GM21526 (cell line): ENCODE results near the gene FOXA3.
"Not testable (repeated sequence)": the region's sequence is repeated elsewhere in the genome, so short reads cannot be mapped to it uniquely, and the experiment has no call there.

ENCODE experiments used
- ATAC-seq: cut with Tn5 transposase; IDR thresholded peaks from one replicate; pipeline ENCODE4 v1.9.1; 2021; ENCODE audit warnings: moderate library complexity; ENCODE audit not compliant: unreplicated experiment, low FRiP score

The FOXA3 gene

GRCh38 chr19:45827459-45828093, 36.5 kb upstream of the FOXA3 start:
- no peak for ATAC-seq

GRCh38 chr19:45828523-45828922, 35.6 kb upstream of the FOXA3 start:
- ATAC-seq = no peak

GRCh38 chr19:45828945-45829344, 35.2 kb upstream of the FOXA3 start:
- ATAC-seq = no peak

GRCh38 chr19:45834970-45835369, 29.2 kb upstream of the FOXA3 start:
- no peak for ATAC-seq

GRCh38 chr19:45842198-45842597, 21.9 kb upstream of the FOXA3 start:
- no peak for ATAC-seq

GRCh38 chr19:45847663-45848062, 16.5 kb upstream of the FOXA3 start:
- no peak for ATAC-seq

- ATAC-seq = no peak
Observed at GRCh38 chr19:45848922-45849321, 15.2 kb upstream of the FOXA3 start.

- no peak for ATAC-seq
Observed at GRCh38 chr19:45852145-45852750, 11.9 kb upstream of the FOXA3 start.

GRCh38 chr19:45852983-45853382, 11.1 kb upstream of the FOXA3 start:
- no peak for ATAC-seq

GRCh38 chr19:45854167-45854778, 9.9 kb upstream of the FOXA3 start:
- no peak for ATAC-seq

- no peak for ATAC-seq
Observed at GRCh38 chr19:45860359-45861259, 3.5 kb upstream of the FOXA3 start.

- ATAC-seq = peak; percentile 2
Observed at GRCh38 chr19:45862271-45862563, 1.9 kb upstream of the FOXA3 start.

GRCh38 chr19:45862564-45863334, 1.4 kb upstream of the FOXA3 start, which contains the start of gene SYMPK:
TSS of gene SYMPK (minus strand) at chr19:45863147. CDS start at chr19:45854495, 8,652 bp downstream.
- ATAC-seq = peak; percentile 87

GRCh38 chr19:45863335-45863839, 739 bp upstream of the FOXA3 start:
- no peak for ATAC-seq

- no peak for ATAC-seq
Observed at GRCh38 chr19:45864629-45865082, 530 bp downstream of the FOXA3 start.

- ATAC-seq = no peak
Observed at GRCh38 chr19:45865269-45865948, 1.3 kb downstream of the FOXA3 start.

- ATAC-seq = no peak
Observed at GRCh38 chr19:45866400-45867176, 2.5 kb downstream of the FOXA3 start.

- ATAC-seq = not testable (repeated sequence)
Observed at GRCh38 chr19:45867241-45867640, 3.1 kb downstream of the FOXA3 start.

- no peak for ATAC-seq
Observed at GRCh38 chr19:45870798-45871197, 6.7 kb downstream of the FOXA3 start.
